GM21825 (cell line): ENCODE results near the gene AMN1.

Experiments used
- ATAC-seq: cut with Tn5 transposase; IDR thresholded peaks from one replicate; pipeline ENCODE4 v1.9.1; 2021; ENCODE audit warnings: mild to moderate bottlenecking, moderate library complexity; ENCODE audit not compliant: unreplicated experiment

The AMN1 gene

DNA sequence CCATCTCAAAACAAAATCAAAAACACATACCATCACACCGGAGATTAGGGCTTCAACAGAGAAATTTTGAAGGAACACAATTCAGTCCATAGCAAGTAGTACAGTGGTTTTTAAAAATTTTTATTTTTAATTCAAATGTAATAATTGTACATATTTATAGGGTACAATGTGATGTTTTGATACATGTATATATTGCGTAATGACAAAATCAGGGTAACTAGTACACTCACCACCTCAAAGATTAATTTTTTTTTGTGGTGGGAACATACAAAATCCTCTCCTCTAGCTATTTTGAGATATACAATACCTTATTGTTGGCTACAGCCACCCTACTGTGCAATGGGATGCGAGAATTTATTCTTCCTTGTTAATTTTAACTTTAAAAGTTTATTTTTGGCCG lies 95.4 kb downstream of the AMN1 start:
- no peak for ATAC-seq

- no peak for ATAC-seq
These were observed 97.0 kb downstream of the AMN1 start for GRCh38 chr12:31631809-31632208.

DNA sequence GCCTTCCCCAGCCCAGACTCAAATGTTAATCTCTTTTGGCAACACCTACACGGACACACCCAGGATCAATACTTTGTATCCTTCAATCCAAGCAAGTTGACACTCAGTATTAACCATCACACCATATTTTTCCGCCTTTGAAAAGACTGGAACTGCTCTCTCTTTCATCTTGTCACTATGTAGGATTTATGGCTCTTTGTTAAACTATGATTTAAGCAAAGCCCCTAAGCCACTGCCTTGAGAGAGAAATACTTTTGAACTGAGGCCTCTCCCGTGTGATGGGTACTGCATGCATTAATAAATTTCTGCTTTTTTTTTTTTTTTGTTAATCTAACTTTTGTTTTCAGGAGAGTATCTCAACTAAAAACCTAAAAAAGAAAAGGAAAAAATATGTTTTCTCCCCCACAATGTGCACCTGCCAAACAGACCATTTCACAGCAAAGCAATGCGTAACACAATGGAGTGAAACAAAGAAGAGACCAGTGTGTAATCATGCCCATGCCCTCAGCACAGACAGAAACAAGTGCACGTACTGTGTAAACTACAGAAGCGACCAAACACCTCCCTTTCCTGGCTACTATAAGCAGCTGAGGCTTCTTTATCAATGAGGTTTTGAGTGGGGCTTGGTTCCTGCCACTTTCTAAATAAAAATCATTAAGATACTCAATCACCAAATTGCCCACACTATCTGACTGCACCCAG lies 97.6 kb downstream of the AMN1 start:
- no peak for ATAC-seq

- ATAC-seq = no peak
These were observed 98.8 kb downstream of the AMN1 start for GRCh38 chr12:31629756-31630732.

DNA sequence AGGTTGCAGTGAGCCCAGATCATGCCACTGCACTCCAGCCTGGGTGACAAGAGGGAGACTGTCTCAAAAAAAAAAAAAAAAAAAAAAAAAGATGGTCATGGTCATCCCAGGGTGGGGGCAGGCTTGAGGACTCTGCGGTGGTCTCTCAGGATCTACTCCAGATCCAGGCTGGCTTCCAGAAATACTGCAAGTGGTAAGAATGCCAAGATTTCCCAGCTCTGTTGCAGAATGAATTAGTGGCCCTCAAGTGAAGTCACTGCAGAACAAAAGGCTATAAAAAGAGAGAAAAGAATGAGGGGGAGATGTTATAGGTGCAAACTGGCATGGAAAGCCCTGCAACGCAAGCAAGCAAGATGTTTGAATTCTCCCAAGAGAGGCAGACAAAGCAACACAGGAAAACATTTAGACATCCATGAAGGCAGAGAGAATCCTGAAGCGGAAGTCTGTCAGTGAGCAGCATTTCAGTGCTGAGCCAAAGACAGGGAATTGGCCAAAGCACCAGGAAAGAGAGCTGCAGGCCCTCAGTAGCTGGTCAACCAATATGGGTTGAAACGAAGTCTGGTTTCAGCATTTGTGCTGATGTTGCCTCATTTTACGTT lies 101.3 kb downstream of the AMN1 start:
- ATAC-seq = no peak

DNA sequence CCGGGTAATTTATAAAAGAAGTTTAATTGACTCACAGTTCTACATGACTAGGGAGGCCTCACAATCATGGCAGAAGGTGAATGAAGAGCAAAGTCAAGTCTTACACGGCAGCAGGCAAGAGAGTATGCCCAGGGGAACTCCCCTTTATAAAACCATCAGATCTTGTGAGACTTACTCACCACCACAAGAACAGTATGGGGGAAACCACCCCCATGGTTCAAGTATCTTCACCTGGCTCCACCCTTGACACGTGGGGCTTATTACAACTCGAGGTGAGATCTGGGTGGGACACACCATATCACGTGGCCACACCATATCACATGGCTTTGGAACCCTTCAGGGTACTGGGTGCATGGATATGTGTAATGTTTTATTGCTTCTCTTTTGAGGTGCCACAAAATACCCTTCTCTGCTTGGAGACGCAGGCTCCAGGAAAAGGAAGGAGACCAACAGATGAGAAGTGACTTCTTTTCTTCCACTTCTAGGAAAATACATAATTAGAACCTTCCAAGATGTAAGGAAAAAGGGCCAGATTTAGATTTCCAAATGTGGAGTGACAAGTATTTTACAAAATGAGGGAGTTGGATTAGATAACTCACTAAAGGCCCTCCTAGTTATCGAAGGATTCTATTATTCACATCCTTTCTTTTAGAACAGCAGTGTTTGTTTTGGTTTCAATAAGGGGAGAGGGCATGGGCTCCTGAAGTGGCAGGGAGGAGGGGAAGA lies 102.4 kb downstream of the AMN1 start:
- ATAC-seq = no peak

- ATAC-seq = no peak
These were observed 106.8 kb downstream of the AMN1 start for GRCh38 chr12:31622038-31622437.
